ENCODE results near the gene JAG2. TPM values are rescaled to one million over a fixed set of nuclear protein-coding genes. Genes with fewer than 3 reads are reported as not detected.

The JAG2 gene
- total RNA-seq, 6 experiments from 2014 or later, result 0.23 to 0.76 (median 0.42) TPM

DNA sequence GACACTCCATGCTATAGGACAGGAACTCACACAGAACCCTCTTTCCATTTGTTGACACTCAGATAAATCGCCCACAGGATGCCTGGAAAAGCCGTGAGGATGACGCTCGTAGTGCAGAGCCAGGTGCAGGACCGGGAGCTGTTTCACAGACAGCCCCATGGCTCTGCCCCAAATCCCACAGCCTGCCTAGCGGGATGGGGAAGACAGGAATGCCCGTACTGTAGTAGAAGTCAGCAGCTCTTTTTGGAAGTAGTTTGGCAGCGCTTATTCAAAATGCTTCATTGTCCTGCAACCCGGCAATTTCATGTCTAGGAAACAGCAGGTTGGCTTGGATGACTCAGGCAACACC is 41.6 kb downstream of the JAG2 start:
- no peak for DNase-seq
- Mint-ChIP-seq H3K9me3 (peaks cover 10% of the 10 kb centered on the region), H3K36me3 (ENCODE audit: low read depth) (peaks cover 4% of the 10 kb centered on the region), H3K4me1 (ENCODE audit: low read depth) (no peaks in the 10 kb centered on the region), H3K27ac (no peak overlapping the region), H3K27me3 (ENCODE audit: insufficient read depth) (peaks cover 41% of the 10 kb centered on the region), H3K4me3 (no peak overlapping the region)
- TF ChIP-seq, protein P1, sequence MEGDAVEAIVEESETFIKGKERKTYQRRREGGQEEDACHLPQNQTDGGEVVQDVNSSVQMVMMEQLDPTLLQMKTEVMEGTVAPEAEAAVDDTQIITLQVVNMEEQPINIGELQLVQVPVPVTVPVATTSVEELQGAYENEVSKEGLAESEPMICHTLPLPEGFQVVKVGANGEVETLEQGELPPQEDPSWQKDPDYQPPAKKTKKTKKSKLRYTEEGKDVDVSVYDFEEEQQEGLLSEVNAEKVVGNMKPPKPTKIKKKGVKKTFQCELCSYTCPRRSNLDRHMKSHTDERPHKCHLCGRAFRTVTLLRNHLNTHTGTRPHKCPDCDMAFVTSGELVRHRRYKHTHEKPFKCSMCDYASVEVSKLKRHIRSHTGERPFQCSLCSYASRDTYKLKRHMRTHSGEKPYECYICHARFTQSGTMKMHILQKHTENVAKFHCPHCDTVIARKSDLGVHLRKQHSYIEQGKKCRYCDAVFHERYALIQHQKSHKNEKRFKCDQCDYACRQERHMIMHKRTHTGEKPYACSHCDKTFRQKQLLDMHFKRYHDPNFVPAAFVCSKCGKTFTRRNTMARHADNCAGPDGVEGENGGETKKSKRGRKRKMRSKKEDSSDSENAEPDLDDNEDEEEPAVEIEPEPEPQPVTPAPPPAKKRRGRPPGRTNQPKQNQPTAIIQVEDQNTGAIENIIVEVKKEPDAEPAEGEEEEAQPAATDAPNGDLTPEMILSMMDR (IDR thresholded peaks at IDR 0.05), result no peak

DNA sequence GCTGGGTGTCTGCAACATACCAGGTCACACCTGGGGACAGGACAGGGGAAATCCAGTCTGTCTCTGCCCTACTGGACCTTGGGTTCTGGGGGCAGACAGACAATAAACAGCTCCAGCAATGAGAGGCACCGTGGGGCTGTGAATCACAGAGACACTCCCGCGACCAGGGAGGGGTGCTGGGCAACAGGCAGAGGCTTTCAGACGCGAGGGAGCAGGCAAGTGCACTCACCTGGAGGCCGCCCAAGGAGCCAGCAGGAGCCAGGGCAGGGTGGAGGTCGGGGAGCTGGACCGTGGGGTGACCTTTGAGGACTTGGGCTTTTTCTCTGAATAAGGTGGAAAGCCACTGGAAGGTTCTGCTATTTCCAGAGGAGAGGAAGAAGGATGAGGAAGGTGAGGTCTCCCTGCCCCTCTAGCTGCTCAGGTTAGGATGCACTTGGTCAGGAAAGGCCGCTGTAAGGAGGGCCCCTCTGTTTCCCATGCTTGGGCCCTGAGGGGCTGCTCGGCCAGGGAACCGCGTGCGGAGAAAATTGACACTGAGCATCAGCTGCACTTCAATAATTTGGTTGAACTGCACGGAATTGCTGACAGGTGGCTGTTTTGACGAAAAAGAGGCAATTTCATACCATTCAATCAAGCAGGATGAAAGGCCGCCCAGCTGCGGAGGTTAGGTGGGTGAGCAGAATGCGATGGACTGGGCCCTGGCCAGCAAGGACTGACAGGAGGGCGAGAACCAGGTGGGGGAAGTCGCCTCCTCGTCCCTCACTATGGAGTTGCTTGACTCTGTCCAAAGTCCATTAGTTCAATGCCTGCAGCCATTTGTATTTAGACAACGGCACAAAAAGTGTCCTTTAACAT is 42.2 kb downstream of the JAG2 start:
- Mint-ChIP-seq H3K27me3 (ENCODE audit: insufficient read depth) (peaks cover 43% of the 10 kb centered on the region), H3K4me1 (ENCODE audit: low read depth) (no peaks in the 10 kb centered on the region), H3K9me3 (peaks cover 16% of the 10 kb centered on the region), H3K27ac (no peak overlapping the region), H3K36me3 (ENCODE audit: low read depth) (peaks cover 4% of the 10 kb centered on the region), H3K4me3 (no peak overlapping the region)
- TF ChIP-seq, protein P1 (IDR thresholded peaks at IDR 0.05), result no peak
- no peak for DNase-seq

DNA sequence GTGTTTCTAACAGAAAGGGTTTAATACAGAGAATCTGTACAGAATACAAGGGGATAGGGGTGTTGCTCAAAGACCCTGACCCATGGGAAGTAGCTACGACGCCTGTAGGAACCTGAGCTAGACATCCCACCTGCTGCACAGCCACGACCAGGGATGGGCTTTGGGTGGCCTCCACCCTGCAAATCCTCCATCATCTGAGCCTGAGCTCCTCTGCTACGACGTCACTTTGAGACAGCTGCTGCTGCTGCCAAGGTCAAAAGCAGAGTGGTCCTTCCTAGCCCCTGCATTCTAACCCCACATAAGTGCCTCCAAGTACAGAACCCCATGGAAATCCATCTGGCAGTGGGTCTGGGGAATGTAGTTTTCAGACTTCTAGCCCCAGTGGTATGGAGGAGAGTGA is 43.8 kb downstream of the JAG2 start:
- DNase-seq, result no peak
- Mint-ChIP-seq H3K4me1 (ENCODE audit: low read depth) (no peaks in the 10 kb centered on the region), H3K9me3 (peaks cover 18% of the 10 kb centered on the region), H3K27ac (no peak overlapping the region), H3K36me3 (ENCODE audit: low read depth) (peaks cover 4% of the 10 kb centered on the region), H3K27me3 (ENCODE audit: insufficient read depth) (peaks cover 42% of the 10 kb centered on the region), H3K4me3 (no peak overlapping the region)
- TF ChIP-seq, protein P1 (IDR thresholded peaks at IDR 0.05), result no peak

DNA sequence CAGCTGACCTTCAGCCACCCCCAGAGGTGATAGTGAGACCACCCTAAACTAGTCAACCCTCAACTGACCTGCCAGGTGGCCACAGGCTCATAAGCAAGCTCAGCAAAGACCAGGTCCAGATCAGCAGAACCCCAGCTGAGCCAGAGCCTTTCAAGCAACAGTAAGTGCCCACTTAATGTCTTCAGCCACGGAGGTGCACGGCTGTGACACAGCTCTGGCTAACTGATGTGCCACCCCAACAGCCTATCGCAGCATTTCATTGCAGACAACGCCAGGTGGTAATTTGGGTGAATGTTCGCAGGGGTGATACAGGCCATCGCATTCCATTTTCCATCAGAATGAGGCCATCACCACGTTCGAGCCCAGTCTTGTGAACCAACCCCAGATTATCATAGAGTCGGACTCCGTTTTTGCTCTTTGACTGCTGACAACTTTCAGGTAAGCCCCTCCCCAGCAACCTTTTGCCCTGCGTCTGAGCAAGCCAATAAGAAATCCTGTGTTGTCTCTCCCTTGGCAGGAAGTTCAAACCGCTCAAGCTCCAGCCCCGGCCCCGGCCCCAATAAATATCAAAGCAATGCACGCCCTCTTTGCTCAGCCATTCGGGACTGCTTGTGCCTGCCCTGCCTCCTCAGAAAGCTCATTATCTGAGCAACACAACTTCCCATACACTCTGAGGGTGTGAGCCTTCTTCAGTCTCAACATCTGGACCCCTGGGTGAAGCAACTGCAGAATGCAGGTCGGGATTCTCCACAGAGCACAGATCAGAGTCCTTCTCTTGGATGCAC is 44.4 kb downstream of the JAG2 start:
- H3K27ac Mint-ChIP-seq, result no peak overlapping the region
- TF ChIP-seq, protein P1 (IDR thresholded peaks at IDR 0.05), result no peak
- H3K36me3 Mint-ChIP-seq (ENCODE audit: low read depth), result peaks cover 4% of the 10 kb centered on the region
- no peak for DNase-seq
- no peaks in the 10 kb centered on the region for H3K4me1 Mint-ChIP-seq (ENCODE audit: low read depth)
- H3K9me3 Mint-ChIP-seq, result peaks cover 18% of the 10 kb centered on the region
- H3K27me3 Mint-ChIP-seq (ENCODE audit: insufficient read depth), result peaks cover 37% of the 10 kb centered on the region
- H3K4me3 Mint-ChIP-seq, result peak overlapping the region; percentile 14; the same call in 1 of the 2 replicates

DNA sequence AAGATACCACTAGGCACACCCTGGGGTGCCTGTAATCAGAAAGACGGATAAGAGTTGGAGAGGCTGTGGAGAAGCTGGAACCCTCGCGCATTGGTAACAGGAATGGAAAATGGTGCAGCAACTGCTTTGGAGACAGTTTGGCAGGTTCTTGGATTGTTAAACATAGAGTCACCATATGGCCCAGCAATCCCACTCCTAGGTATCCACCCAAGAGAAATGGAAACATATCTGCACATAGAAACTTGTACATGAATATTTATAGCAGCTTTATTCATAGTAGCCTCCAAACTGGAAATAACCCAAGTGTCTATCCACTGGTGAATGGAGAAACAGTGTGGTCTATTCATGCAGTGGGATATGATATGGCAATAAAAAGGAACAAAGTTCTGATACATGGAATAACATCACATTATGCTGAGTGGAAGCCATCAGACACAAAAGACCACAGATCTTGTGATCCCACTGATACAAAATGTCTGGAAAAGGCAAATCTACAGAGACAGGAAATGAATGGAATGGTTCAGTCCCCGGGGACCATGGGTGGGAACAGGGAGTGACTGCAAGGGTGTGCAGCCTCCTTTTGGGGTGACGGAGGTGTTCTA is 45.4 kb downstream of the JAG2 start:
- peaks cover 4% of the 10 kb centered on the region for H3K36me3 Mint-ChIP-seq (ENCODE audit: low read depth)
- H3K4me3 Mint-ChIP-seq, result no peak overlapping the region
- no peak for DNase-seq
- H3K9me3 Mint-ChIP-seq, result peaks cover 18% of the 10 kb centered on the region
- no peaks in the 10 kb centered on the region for H3K4me1 Mint-ChIP-seq (ENCODE audit: low read depth)
- TF ChIP-seq, protein P1 (IDR thresholded peaks at IDR 0.05), result no peak
- no peak overlapping the region for H3K27ac Mint-ChIP-seq
- H3K27me3 Mint-ChIP-seq (ENCODE audit: insufficient read depth), result peaks cover 37% of the 10 kb centered on the region
